Neural cell (in vitro differentiated cells): ENCODE measurements around the gene GPR87.

Experiments
- CTCF ChIP-seq: fragments of 450-650 bp; IDR thresholded peaks from 2 replicates; pipeline ENCODE4 v1.5.1; 2014; ENCODE audit warnings: antibody characterized with exemption, mild to moderate bottlenecking, moderate library complexity; ENCODE audit not compliant: poor library complexity, severe bottlenecking
- EP300 ChIP-seq: fragments of 450-650 bp; conservative IDR thresholded peaks from 2 replicates; pipeline ENCODE4 v1.6.1; 2014; ENCODE audit warnings: antibody characterized with exemption, mild to moderate bottlenecking, moderate library complexity; ENCODE audit not compliant: poor library complexity, severe bottlenecking
- EZH2 ChIP-seq: fragments of 200-600, 300-800 bp; shearing (Covaris generic), sonication (generic); IDR thresholded peaks from 2 replicates; pipeline ENCODE4 v1.6.1; 2014; ENCODE audit warnings: antibody characterized with exemption, low read length, borderline replicate concordance, mild to moderate bottlenecking; ENCODE audit not compliant: insufficient read depth, poor library complexity, severe bottlenecking
- MXI1 ChIP-seq: fragments of 450-650 bp; conservative IDR thresholded peaks from 2 replicates; pipeline ENCODE4 v1.6.1; 2014; ENCODE audit warnings: antibody characterized with exemption, mild to moderate bottlenecking; ENCODE audit not compliant: poor library complexity, severe bottlenecking
- POLR2AphosphoS5 ChIP-seq: IDR thresholded peaks from 2 replicates; pipeline ENCODE4 v1.6.1; 2012
- RAD21 ChIP-seq: fragments of 450-650 bp; conservative IDR thresholded peaks from 2 replicates; pipeline ENCODE4 v1.6.1; 2014; ENCODE audit warnings: antibody characterized with exemption, mild to moderate bottlenecking, moderate library complexity
- TAF1 ChIP-seq: IDR thresholded peaks from 2 replicates; pipeline ENCODE4 v1.6.1; 2012; ENCODE audit warnings: low read depth

GRCh38 chr3:151307583-151308488 is 8.8 kb downstream of the GPR87 start:
- TF ChIP-seq EZH2 (no peak), MXI1 (no peak), TAF1 (no peak), CTCF (no peak), RAD21 (no peak), POLR2AphosphoS5 (no peak), EP300 (no peak)
